GM21786 (cell line): ENCODE measurements around the gene PLEKHO2.

Experiments
- ATAC-seq: cut with Tn5 transposase; IDR thresholded peaks from one replicate; pipeline ENCODE4 v1.9.1; 2021; ENCODE audit not compliant: unreplicated experiment

The PLEKHO2 gene

DNA sequence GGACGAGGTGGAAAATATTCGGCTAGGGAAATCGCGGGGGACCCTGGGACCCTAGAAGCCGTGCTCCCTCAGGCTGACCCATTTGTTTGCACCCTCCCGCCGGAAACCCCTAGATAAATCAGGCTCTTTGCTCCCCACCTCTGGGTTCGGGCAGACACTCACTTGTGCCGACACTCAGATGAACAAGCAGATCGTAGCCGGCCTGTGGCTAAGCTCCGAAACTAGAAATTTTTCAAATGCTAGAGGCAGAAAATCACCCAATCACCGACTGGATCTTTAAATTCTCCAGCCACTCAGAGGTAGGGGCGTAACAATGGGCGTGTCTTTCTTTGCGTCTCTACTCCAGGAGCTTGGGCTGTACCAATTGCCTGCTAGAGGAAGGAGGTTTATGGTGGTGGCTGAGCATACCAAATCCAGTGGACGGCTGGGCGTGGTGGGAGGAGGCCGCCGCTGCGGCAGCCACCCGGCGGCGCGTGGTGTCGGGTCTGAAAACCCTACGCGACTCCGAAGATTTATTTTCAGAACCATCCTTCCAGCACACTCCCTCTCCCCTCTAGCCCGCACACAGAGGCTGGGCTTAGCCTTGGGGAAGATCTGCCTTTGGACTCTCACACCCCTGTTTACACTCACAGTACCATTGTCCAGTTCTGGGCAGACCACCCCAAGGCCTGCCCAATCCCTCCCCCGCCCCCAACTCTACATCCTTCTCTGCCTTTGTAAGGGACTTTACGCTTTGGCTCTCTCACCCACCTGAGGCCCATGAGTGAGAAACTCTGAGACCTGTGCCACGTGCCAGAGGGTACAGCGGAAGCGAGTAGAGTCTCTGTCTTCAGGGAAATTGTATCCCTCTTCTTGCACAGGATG is 16.1 kb upstream of the PLEKHO2 start, which contains the start of gene PIF1:
PIF1 (minus strand) TSS at position 217 of the 864 bp plus-strand sequence. CDS start 1,312 bp downstream, outside the sequence.
- ATAC-seq = peak; percentile 92

DNA sequence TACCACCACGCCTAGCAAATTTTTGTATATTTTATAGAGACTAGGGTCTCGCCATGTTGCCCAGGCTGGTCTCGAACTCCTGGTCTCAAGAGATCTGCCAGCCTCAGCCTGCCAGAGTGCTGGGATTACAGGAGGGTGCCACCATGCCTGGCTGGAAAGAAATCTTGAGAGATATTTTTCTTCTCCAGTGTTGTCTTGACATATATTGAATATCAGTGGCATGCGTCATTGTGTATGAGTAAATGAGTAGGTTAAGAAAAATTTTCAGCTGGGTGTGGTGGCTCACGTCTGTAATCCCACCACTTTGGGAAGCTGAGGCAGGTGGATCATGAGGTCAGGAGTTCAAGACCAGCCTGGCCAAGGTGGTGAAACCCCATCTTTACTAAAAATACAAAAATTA is 12.7 kb upstream of the PLEKHO2 start:
- no peak for ATAC-seq

DNA sequence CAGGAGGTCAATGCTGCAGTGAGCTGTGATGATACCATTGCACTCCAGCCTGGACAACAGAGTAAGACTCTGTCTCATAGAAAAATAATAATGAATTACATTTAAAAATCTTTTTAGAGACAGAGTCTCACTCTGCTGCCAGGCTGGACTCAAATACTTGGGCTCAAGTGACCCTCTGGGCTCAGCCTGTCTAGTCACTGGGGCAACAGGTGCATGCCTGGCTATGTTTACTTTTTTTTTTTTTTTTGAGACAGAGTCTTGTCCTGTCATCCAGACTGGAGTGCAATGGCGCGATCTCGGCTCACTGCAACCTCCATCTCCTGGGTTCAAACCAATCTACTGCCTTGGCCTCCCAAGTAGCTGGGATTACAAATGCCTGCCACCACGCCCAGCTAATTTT is 8.0 kb upstream of the PLEKHO2 start:
- no peak for ATAC-seq

DNA sequence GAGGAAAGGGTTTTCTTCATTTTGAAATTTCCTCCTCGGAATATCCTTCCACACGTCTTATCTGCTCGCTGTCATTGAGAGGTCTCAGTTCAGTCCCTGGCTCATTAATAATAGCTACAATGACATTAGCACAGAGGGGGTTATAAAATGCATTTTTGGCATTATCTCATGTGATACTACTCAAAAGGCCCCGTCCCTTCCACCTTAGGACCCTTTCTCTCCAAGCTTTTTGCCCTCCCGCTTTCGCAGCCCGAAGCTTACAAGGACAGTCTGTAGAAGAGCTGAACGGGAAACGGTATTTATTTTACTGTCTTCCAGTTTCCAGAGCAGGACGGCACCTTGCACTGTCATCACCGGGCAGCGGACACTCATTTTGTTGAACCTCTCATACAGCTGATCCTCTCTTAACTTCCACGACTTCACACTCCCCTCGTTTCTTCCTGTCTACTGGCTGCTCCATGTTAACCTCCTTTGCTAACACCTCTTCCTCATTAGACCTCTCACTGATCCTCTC is 5.6 kb upstream of the PLEKHO2 start:
- no peak for ATAC-seq

DNA sequence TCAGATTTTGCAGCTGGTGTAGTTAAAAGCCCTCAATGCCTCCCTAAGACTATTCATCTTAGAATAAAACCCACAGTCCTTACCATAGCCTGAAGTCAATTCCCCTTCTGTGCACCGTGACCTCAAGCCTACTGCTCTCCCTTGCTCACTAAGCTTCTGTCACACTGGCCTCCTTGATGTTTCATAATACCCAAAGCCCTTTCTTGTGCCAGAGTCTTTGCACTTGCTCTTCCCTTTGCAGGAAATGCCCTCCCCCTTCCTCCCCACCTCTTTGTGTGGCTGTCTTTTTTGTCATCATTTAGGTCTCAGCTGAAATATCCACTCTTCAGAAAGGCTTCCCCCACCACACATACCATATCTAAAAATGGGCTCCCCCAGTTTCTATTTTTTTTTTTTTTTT is 4.2 kb upstream of the PLEKHO2 start:
- no peak for ATAC-seq

DNA sequence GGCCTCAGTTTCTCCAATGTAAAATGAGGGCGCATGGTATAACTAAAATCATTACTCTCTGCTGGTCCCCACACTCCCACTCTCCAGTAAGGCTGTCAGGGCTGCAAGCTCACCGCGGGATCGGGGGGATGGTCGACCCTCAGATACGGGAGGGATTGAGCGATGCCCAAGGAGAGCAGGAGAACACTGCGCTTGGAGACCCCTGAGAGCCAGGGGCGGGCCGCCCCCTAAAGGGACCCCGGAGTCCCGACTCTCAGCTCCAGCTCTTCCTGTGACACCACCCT is 713 bp upstream of the PLEKHO2 start:
- no peak for ATAC-seq

DNA sequence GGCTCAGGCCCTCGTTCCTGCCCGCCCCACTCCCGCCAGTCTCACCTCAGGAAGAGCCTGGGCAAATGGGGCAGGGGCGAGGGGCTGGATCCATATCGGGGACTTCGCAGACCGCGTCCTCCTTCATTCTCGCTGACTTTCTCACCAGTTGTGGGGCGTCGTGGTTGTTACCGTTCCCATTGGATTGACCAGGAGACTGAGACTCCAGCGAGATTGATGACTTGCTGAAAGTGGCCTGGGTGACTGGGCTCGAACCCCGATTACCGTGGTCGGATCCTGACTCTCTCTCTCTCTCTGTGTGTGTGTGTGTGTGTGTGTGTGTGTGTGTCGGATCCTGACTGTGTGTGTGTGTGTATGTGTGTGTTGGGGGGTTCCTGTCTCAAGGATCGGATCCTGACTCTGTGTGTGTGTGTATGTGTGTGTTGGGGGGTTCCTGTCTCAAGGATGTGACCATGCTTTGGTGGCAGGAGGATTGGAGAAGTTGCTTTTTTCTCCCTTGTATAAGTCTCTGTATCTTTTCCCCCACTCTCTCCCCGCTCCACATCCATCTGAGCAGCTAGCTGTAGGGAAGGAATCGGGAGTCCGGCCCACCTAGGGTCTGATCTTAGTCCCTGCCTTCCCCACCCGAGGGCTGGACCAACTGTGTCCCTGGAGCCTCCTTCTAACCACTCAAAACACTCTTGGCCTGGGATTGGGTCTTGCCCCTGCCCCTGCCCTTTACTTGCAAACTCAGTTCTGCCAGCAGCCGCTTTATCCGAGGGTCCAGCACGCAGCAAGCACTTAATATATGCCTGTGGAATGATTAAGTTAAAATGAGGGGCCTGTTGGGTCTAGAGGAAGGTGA is 603 bp downstream of the PLEKHO2 start:
- no peak for ATAC-seq

DNA sequence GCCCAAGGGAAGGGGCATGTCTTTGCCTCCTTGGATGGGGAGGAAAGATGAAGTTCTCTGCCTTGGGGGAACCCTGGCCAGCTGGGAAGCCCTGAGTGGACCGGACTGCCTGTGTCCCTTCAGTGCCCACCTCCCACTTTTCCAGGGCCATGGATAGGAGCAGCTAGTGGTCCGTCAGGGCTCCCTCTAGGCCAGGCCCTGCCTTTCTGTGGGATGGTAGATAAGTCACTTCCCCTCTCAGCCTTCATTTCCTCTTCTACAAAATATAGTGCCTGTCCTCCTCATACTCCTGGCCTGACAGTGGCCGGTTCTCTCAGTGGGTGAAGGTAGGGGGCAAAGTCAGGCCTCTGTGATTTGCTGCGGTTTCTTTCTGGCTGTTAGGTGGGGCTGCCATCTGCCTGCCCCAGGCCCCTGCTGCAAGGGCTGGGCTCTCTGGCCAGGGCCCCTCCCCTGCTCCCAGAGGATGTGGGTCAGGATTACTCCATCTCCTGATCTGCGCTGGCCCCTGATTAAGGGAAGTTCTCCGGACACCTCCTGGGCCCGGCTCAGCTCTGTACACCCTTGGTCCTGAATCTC is 1.4 kb downstream of the PLEKHO2 start:
- ATAC-seq = no peak

DNA sequence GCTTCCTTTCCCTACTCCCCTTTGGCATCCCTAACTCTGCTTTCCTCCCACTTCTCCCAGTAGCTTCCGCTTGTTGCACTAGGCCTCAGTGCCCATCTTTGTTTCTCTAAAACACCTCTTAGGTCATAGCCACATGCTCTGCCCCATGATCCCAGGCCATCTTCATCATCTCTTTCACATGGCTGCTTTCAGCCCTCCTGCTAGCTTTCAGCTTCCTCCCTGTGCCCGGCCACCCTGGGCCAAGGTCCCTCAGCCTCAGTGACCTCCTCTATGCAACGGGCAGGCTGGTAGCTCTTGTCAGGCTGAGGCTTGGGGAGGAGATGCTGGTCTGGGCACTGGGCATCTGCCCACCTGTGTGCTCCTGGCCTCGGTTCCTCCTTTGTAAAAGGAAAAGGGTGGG is 2.3 kb downstream of the PLEKHO2 start:
- no peak for ATAC-seq

DNA sequence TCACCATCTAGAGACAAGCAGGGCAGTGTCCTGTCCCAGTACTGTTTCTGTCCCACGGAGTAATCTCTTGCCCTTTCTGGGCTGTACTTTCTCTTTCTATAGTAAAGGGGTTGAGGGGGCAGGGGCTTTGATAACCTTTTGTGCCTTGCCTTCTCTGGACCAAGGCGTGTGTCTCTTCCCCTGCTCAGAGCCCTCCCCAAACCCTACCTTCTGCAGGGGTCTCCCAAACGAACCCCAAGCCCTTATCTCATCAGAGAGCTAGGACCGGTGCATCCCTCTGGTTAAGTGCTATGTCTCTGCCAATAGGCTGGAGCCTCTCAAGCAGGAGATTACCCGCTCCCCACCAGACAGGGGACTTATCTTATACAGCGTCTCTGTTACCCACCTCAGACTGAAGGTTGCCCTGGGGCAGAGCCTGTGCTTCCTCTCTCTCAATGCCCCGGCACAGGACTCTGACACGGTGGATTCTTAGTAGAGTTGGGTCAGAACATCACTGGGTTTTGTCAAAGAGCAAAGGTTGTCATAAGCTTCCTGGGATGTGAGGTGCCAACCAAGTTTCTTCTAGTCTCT is 2.9 kb downstream of the PLEKHO2 start:
- no peak for ATAC-seq

DNA sequence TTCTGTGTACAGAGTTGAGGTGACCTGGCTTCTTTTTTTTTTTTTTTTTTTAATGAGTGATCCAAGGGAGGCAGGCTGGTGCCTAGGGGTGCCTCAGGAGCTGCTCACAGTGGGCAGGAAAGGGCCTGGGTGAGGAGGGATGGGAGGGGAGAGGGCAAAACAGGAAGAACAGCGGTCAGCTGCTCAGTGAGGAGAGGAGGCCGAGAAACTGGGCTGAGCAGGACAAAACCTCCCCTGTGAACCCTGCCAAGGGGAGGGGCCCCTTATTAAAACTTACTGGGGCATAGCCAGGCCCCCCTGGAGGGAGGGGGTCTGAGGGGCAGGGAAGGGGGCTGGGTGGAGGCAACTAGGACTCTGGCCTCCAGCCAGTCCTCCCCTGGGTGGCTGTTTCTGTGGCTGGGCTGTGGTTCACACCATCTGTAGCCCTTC is 3.5 kb downstream of the PLEKHO2 start:
- ATAC-seq = no peak

DNA sequence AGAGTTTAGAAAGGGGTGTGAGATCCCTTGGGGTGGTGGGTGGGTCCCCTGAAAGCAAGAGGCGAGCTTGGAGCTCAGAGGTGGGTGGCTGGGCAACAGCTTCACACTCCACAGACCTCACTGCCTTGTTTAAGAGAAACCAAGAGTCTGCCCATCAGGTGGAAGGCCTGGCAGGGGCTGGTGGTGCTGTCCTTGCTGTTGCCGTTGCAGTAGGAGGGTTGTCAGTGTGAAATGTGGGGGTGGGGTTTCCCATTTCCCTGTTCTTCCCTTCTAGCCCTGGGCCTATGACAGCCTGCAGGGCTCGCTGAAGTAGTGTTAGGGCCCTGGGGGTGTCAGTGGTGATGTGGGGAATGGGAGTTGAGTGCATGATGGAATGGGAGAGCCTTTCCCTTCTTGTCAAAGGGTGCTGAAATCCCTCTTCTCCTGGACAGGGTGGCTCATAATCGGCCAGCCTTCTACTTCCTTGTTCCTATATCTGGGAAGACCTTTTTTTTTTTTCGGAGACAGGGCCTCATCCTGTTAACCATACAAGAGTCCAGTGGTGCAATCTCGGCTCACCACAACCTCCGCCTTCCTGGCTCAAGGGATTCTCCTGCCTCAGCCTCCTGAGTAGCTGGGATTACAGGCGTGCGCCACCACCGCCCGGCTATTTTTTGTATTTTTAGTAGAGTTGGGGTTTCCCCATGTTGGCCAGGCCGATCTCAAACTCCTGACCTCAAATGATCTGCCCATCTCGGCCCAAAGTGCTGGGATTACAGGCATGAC is 4.3 kb downstream of the PLEKHO2 start:
- no peak for ATAC-seq

DNA sequence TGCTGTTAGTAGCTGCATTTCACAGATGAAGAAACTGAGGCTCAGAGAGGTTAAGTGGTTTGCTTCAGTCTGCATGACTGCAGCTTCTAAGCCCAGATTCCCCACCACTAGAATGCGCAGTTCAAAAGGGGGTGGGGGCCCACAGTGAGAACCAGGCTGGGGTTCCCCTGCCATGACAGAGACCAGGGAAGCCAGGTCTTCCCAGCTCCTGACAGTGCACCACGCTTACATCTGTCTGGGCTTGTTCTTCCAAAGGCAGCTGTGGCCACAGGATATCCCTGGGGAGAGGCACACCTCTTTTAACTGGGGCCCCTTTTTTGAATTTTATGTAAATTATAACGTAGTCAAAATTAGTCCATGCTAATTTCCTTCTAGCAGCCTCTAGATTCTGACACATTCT is 5.3 kb downstream of the PLEKHO2 start:
- no peak for ATAC-seq

DNA sequence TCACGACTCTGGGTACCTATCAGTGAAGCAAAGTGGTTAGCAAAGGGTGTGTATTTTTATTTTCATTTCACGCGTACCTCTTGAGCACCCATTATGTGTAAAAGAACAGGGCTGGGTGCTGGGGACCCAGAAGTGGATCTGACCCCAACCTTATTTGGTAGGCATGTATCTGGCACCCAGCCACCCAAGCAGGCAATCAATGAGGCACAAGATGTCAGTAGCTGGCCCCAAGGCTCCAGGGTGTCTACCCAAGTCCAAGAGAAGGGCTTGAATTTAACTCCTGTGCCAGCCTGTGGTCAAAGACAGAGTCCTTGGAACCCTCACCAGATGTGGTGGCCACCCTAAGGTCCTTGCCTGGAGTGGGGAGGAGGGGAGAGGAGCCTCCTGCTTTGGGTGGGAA is 5.7 kb downstream of the PLEKHO2 start:
- no peak for ATAC-seq

DNA sequence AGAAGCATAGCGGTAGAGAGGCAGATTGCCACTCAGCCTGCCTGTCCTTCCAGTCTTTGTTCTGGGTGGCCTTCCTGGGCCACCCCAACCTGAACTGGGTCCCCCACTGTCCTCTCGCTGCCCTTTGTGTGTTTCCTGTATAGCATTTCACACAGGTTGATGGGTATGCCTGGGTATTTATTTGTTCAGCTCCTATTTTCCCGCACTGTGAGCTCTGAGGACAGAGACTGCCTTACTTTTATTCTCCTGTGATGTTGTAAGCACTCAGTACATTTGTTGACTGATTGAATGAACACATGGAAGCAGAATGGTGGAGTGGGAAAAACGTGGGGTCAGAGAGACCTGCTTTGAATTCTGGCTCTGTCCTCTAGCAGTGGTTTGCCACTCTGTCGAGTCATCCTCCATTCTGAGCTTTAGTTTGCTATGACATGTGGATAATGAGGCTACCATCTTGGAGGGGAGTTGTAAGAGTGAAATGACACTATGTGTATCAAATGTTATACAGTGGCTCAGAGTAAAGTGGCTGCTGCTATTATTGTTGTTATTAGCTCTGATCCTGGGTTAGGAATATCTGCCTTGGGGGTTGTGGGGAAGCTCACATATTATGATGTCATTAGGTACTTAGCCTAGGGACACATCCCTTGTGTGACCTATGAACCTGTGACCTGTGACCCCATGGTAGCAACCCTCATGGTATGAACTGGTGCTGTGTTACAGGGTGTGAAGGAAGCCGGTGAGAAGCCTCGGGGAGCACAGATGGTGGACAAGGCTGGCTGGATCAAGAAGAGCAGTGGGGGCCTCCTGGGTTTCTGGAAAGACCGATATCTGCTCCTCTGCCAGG is 6.4 kb downstream of the PLEKHO2 start:
- ATAC-seq = no peak

DNA sequence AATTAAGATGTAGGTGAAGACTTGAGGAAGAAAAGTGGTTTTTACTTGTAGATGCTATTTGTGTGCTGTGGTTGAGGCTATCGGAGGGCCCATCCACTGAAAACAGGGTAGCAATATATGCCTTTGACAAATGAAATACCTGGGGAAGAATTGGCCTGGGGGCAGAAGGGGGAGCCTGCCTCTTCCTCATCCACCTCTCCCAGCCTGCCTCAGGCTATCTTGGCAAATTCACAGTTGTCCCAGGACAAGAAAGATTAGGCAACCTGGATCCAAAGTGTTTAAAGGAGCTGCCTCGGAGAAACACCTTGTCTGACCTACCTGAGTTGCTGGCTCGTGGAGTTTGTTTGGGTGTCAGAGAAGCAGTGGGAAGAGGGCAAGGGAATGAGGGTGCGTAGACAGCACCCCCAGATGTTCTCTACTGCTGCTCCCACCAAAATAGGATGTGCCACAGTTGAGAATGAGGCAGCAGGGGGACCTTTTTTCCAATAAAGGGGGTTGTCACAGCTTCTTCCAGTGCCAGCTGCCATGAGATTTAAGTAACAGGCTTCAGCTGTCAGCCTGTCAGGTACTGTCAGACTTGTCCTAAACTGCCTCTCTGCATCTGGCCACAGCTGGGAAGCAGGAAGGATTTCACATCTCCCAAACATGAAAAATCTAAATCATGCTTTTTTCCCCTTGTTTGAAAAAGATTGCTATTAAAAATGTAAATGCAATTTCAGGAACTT is 9.2 kb downstream of the PLEKHO2 start:
- ATAC-seq = no peak

DNA sequence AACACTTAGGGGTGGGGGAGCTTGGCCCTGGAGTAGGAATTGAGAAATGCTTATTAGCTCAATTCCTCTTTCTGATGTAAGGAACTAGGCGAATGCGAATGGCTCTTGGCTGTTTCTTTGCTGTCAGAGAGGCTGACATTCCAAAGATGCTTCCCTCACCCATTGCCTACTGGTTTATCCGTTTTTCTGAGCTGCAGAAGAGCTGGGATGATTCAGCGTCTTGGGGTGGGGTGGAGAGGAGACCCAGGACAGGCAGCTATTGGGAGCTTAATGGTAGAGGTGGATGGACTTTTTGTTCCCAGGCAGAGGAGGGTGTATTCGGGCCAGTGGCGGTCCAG is 9.8 kb downstream of the PLEKHO2 start:
- ATAC-seq = no peak

DNA sequence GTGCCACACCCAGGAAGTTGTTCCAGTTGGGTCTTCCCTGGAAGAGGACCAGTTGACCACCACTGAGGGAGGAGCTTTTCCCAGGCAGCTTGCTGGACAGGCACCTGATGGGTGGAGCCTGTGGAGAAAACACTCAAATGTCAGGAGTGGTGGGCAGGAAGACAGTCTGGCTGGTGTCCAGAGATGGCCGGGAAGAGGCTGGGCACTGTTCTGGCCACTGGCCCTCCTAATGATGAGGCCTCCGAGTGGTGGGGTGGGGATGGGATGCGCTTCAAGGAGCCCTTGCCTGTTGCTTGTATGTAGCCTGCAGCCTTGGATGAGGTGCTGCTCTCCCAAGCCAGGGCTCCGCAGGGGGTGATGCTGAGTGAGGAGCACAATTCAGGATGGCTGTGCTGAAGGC is 12.3 kb downstream of the PLEKHO2 start:
- no peak for ATAC-seq

DNA sequence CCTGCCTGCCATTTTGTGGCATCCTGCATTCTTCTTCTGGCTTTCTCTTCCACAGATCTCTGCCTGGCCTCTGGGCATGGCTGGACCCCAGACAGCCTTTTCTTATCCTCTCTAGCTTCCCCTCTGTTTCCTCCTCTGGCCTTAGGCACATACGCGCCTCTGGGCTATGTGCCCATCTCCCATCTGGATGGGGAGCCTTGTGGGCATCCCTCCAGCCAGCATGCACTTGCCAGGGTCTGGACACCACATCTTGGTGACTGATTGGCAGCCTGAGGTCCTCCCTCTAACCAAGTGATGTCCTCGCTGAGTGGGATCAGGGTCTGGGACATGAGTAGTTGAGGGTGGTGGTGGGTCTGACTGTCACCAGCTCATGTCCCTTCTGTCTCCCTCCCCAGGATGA is 12.8 kb downstream of the PLEKHO2 start:
- ATAC-seq = no peak
